HG03108 (cell line): ENCODE results near the gene PDIA6.

ENCODE experiments used
- ATAC-seq: cut with Tn5 transposase; IDR thresholded peaks from one replicate; pipeline ENCODE4 v1.9.1; 2021; ENCODE audit warnings: moderate library complexity; ENCODE audit not compliant: unreplicated experiment

The PDIA6 gene, protein sequence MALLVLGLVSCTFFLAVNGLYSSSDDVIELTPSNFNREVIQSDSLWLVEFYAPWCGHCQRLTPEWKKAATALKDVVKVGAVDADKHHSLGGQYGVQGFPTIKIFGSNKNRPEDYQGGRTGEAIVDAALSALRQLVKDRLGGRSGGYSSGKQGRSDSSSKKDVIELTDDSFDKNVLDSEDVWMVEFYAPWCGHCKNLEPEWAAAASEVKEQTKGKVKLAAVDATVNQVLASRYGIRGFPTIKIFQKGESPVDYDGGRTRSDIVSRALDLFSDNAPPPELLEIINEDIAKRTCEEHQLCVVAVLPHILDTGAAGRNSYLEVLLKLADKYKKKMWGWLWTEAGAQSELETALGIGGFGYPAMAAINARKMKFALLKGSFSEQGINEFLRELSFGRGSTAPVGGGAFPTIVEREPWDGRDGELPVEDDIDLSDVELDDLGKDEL

DNA sequence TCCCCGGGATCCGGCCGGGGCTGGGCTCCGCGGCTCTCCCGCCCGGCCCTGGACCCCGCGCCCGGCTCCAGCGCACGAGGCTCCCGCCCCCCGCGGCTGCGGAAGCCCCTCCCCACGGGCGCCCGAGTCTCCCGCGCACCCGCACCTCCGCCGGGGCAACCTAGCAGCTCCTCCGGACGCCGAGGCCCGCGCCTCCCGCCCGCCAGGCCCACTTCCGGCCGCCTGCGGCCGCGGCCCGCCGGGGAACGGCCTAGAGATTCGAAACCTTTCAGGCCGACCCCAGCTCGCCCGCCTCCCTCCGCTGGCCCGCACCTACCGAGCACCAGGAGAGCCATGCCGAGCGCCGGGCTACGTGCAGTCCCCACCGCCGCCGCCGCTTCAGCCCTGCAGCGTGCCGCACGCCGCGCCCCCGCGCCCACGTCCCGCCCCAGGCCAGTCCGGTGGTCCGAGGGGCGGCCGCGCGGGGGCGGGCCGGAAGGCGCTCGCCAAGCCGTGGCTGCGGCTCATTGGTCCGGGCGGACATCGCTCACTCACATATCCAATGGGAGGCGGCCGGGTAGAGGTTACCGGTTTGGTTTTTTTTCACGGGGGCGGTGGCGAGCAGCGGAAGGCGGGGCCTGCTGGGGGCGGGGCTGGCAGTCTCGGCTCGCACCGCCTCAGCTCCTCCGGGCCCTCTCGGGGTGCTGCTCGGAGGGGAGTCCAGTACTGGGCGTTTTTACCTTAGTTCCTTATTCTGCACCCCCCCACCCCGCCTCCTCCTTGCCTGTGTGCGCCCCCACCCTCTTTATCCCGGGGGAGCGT lies at the start of gene PDIA6:
TSS of gene PDIA6 (minus strand) at position 424 of the 801 bp plus-strand sequence. CDS start at position 335, 89 bp downstream.
- ATAC-seq: peak; percentile 92

DNA sequence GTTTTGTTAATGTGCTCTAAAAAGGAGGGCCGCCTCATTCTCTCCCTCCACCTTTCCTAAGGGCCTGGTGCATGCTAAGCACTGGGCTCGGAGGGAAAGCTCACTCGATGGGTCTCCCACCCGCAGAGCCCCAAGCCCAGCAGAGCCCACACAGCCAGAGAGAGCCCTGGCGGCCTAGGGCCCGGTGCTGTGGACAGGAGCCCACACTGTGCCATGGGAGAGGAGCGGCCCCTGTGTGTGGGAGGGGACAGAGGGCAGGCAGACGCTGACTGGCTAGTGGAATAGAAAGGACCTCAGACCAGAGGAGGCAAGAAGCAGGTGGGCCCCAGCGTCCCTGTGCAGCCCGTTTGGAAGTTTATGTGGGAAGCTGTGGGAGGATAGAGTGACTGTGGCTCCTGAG lies 49.7 kb upstream of the PDIA6 start:
- no peak for ATAC-seq

DNA sequence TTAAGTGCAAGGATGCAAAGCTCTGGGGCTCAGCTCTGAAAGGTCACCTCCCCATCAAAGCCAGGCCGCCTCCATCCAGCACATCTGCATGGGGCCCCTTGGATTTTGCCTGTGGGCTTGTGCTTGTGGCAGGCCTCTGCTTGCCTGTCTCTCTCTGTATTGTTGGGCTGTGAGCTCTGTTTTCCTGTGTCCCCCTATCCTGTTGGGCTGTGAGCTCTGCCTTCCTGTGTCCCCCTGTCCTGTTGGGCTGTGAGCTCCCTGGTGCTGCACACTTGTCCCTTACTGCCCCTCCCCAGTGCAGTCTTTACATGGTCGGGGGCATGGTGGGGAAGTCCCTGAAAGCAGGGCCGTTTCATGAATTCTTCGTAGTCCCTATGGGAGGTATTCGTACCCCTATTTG lies 49.2 kb upstream of the PDIA6 start:
- no peak for ATAC-seq

DNA sequence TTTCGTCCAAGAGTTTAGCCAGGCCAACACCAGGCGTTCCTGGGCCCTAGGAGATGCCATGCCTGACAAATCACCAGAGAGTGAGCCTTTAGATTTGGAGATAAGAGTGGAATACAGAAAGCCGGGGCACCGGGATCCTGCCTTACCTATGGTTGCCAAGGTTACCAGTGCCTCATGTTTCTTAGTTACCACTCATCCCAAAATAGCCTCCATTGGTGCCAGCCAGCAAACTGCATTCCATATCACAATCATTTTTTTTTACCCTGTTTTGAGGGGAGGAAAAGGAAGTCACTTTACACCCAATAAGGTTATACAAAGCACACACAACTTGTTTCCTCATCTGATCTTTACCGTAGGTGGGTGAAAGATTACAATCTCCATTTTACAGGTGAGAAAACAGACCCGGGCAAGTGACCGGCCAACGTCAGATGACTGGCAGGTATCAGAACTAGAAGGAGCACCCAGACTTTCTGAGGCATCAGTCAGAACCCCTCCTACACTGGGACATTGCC lies 48.3 kb upstream of the PDIA6 start:
- no peak for ATAC-seq

DNA sequence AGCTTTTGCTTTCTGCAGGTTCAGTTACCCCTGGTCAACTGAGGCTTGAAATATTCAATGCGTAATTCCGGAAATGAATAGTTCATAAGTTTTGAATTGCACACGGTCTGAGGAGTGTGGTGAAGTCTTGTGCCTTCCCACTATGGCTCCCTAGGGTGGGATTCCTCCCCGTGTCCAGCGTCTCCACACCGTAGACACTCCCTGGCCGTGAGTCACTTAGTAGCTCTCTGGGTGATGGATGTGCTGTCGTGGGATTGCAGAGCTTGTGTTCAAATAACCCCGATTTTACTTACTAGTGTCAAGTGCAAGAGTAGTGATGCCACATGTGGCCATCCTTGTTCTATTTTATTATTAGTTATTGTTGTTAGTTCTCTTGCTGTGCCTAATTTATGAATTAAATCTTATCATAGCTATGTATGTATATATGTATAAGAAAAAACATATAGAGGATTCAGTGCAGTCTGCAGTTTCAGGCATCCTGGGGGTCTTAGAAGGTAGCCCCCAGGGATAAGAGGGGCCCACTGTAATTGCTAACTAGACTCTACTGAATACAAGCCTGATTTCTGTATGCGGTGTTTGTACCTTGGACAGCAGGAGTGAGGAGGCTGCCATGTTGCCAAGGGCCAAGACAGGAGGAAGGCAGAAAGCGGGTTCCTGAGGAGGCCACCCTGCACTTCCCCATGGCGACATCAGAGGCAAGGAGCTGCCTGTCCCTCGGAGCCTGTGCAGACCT lies 47.7 kb upstream of the PDIA6 start:
- ATAC-seq: no peak

DNA sequence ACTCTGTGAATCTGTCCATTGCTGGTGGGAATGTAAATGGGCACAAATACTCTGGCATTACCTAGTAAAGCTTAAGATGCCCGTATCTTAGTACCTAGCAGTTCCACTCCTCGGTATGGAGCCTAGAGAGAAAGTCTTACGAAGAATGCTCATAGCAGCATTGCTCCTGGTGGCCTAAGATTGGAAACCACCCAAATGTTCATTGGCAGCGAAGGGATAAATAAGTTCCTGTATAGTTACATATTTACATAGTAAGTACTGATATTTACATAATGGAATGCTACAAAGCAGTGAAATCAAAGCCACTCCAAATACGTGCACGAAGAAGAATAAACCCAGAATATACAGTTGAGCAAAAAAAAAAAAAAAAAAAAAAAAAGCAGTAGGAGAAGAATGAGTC lies 46.7 kb upstream of the PDIA6 start:
- no peak for ATAC-seq

DNA sequence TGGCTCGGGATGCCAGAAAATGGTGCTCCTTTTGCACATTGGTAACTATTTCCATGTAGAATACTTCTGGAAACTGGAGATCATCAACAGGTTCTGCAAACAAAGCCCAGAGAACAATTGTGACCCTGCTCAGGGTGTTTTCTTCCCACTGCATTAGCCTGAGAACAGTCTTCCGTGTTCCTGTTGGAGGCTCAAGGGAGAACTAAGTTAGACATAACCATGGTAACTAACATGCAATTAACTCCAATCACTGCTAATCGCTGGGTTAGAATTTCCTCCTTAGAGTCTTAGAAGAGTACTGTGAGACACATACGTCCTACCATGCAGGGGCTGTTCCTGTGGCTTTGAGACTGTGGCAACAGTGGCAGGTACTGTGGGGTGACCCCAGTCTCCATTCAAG lies 36.0 kb upstream of the PDIA6 start:
- no peak for ATAC-seq

DNA sequence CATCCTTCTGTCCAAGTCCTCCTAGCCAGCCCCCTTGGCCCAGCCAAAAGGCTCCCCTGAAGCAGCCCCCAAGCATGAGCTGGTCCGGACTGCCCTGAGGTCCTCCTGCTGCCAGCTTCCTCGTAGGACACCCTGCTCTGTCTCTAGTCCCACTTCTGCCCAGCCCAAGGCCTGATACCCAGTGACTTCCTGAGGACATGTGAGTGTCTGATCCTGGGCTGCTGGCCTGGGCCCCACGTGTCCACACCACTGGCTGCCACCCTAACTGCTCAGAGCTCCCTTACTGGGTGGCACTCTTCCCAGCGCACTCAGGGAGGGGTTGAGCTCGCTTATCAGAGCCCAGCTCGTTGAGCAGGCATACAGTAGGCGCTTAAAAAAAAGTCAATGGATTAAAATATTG lies 34.4 kb upstream of the PDIA6 start:
- ATAC-seq: no peak

DNA sequence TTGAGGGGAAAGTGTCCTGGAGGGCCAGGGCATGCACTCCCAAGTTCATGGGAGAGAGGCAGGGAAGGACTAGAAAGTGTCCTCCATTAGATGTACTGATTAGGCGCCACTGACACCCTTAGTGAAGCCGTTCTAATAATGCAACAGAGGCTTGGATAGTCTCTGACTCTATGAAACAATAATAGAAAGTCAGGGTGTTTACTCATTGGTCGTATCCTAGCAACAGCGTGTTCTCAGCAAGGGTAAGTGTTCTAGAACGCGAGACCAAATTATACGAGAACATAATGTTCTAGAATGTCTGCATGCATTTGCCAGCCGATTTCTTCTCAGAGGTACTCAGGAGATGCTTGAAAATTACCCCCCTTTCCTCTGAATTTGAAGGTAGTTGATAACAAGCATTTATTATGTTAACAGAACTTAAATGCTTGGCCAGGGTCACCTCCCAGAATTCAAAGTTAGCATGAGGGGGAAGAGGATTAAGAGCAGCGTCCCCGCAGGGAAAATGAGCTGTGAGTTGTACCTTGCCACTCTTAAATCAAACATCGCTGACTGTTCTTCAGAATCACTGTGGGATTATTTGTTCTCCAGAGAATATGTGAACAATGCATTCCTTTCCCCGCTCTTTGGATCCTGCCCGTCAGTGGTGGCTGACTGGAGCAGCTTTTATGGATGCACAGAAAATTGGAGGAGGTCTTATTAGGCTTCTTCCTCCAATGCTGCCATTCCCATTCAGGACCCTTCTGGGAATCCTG lies 33.7 kb upstream of the PDIA6 start:
- no peak for ATAC-seq

DNA sequence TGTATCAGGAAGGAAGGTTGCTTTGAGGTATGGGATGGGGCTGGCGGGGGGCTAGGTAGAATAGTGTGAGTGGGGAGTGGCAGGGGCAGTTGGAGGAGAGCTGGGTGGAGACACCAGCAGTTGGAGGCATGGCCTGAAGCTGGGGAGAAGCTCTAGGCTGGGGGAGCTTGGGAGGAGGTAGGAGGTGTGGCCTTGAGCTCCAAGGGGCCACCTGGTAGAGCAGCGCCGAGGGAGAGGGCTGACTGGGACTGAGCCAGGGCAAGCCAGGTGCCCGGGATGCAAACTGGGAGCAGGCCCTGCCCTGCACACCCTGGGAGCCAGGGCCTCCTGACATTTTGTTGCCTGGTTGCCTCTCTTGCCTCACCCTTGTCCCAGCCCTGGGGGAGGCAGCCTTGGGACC lies 33.1 kb upstream of the PDIA6 start:
- ATAC-seq: no peak

DNA sequence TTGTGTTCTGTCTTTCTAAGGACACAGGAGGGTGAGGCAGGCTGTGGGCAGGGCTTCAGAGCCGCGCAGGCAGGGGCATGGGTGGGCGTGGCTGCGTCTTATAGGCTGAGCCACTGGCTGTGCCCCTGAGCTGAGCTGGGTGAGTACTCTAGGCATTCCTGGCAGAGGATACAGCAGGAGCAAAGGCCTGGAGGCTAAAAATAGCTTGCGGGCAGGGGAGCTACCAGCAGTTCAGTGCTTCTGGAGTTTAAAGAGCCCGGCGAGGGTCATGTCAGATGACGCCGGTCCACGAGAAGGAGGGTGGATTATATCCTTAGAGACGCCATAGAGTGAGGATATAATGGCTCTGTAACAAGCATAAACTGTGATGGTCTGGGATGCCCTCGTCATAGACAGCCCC lies 31.5 kb upstream of the PDIA6 start:
- ATAC-seq: no peak

DNA sequence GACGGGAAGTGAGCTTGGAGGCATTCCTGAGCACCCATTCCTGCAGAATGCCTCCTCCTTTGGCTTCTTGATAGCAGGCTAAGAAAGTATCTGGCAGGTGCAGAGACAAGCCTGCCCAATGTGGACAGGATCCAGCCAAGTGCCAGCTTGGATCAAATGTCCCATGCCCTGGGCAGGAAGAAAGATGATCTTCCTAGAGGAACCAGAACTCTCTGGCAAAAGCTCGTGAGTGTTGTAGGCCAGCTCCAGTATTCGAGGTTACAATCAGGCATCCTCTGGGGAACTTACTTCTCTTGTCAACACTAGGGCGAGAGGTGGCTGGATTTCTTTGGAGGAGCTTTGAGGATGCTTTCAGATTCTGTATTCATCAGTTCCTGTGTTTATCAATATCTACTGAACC lies 29.9 kb upstream of the PDIA6 start:
- no peak for ATAC-seq

DNA sequence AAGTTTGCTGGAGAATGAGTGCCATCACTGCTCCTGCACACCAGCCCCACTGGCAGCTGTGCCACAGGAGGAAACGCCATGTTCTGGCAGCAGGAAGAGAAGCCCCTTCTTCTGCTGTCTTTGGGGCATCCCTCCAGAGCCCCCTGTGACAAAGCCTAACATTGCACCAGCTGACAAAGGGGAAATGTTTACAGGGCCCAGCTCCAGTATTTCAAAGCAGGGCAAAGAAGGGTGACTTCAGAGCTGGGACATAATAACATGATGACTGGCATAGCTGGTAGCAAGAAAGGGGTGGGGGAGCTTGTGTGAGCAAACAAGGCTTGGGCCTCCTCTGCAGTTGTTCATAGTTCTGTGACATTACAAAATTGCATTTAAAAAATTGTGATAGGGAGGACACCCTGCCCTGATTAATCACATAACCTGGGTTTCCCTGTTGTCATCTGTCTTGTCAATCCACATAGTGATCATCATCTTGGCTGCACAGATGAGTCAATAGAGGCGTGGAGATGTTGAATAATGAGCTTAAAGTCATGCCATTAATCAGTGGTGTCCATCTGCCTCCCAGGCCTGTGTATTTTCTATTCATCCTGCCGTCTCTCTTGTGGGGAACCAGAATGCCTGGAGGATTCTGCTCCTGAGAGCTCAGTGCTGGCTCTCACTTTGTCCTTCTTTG lies 29.1 kb upstream of the PDIA6 start:
- no peak for ATAC-seq

DNA sequence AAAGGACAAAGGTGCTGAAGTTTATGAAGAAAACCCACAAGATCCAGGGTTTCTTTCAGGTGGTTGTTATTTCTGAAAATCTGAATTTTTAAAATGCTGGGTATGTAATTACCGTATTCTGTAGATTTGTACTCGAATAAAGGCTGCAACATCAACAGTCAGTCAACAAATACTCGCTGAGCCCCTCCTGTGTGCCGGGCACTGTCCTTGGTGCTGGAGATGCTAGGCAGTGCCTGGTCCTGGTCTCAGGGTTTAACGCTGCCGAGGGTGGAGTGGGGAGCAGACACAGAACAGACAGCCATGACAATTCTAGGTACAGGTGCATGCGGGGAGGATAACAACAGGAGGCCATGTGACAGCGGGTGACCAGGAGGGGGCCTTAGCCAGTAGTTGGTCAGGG lies 27.2 kb upstream of the PDIA6 start:
- ATAC-seq: no peak

DNA sequence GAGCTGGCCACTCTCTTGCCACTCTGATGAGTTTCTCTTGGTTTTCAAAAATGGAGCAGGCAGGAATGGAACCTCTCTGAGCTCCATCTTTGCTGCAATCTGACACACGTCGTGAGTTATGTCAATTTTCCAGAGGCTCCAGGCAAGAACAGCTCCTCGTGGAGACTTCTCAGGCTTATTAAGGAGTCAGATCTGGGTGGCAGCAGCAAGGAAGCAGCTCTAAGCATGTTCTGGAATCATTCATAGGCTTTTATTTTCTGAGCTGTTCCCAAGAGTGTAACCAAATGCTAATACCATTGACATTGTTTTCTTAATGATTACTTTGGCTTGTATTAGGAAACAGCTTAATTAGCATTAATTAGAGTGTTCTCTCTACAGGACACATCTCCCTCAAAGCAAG lies 26.1 kb upstream of the PDIA6 start:
- ATAC-seq: no peak

DNA sequence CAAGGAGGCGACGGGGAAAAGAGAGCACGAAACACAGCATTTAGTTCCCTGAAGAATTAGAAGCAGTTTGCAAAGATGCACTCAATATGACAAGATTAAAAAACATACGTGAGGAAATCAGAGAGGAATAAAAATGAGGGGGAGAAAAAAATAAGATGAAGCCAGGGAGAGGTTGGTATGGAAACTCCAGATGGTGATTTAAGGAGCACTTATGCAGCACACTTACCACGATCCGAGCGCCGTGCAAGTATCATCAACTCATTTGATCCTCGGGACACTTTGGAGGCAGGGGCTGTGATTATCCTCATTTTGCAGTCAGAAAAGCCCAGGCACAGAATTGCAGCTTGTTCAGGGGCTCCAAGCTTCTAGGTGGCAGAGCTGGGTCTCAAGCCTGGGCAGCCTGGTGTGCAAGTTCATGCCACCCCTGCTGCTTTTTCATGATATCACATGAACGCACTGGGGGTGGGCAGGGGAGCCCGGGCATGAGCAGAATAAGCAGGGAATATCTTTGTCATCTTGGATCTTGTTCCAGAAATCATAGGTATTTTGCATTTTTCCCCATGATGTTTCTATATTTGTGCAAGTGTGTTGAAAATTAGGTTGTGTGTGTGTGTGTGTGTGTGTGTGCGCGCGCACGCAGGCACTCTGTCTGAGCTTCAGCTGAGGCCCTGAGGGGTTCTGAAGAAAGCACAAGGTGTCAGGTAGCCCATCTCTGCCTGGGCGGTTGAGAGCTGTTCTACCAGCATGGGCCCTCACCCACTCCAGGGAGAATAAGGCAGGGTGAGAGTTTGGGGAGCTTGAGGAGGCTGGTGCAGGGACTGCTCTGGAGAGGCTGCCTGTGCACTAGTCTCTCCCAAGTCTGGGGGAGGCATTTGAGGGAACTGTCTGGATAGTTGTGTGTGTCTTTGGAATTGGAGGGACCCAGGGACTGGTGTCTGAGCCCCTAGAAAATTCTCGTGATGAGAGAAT lies 25.0 kb upstream of the PDIA6 start:
- ATAC-seq: no peak

DNA sequence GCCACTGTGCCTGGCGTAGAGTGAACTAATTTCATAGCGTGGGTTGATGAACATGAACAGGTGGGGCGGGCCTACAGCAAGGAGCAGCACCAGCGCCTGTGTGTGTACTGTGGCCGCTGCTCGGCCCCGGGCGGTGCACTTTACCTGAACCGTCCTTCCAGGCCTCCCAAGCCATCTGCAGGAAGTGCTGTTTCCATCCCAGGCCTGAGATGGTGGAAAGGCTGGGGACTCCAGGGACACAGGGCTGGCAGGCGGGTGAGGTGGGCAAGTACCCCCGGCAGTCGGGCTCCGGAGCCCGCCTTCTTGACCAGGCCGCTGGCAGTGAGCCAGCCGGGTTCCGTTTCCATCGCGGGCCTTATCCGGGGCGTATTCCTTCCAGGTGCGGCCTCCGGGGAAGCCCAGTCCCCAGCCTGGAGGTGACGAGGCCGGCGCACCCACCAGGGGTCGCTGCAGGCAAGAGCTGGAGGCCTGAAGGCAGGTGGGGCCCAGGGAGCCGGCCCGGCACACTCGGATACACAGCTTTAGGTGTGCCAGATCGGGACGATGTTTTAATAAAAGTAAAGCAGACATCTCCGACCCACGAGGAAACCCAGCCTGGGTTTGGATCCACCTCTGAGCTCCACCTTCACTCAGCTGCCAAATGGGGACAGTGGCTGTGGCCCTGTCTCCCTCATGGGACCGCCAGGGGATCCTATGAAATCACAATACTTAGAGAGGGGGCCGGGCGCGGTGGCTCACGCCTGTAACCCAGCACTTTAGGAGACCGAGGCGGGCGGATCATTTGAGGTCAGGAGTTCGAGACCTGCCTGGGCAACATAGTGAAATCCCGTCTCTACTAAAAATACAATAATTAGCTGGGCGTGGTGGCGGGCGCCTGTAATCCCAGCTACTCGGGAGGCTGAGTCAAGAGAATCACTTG lies 22.7 kb upstream of the PDIA6 start:
- ATAC-seq: peak; percentile 67
